Neutrophil (primary cell): ENCODE results near the gene CNST.

ENCODE experiments used
- H3K27ac ChIP-seq: fragments of 200-600 bp; sonication (generic); 2 replicates; pipeline ENCODE4 v1.5.1; 2016; ENCODE audit warnings: mild to moderate bottlenecking, moderate library complexity
- H3K27me3 ChIP-seq: fragments of 200-600 bp; sonication (generic); 2 replicates; pipeline ENCODE4 v1.6.0; 2016; ENCODE audit warnings: mild to moderate bottlenecking
- H3K36me3 ChIP-seq: fragments of 200-600 bp; sonication (generic); 2 replicates; pipeline ENCODE4 v1.5.1; 2017
- H3K4me1 ChIP-seq, 2 experiments: fragments of 200-600 bp in 1 of 2; sonication (generic) in 1 of 2; 1 replicate in 1 of 2; 2 replicates in 1 of 2; pipeline versions ENCODE4 v1.5.1 to v1.6.1; 2013 to 2016; ENCODE audit warnings: low read depth in 1 of 2, low read length in 1 of 2, mild to moderate bottlenecking in 1 of 2, moderate library complexity in 1 of 2; ENCODE audit not compliant: control insufficient read depth in 1 of 2, insufficient read depth in 1 of 2
- H3K4me3 ChIP-seq, 2 experiments: fragments of 200-600 bp in 1 of 2; sonication (generic) in 1 of 2; 1 replicate in 1 of 2; 2 replicates in 1 of 2; pipeline ENCODE4 v1.5.1; 2013 to 2016; ENCODE audit warnings: low read depth in 1 of 2, low read length in 1 of 2, mild to moderate bottlenecking in 1 of 2, moderate library complexity in 1 of 2
- H3K9me3 ChIP-seq: fragments of 200-600 bp; sonication (generic); 2 replicates; pipeline ENCODE4 v1.5.1; 2016
- TF ChIP-seq, protein P1 (sequence below): fragments of 200-600 bp; sonication (generic); IDR thresholded peaks from 2 replicates; pipeline ENCODE4 v1.5.1; 2016; ENCODE audit warnings: antibody characterized with exemption

CNST gene

DNA sequence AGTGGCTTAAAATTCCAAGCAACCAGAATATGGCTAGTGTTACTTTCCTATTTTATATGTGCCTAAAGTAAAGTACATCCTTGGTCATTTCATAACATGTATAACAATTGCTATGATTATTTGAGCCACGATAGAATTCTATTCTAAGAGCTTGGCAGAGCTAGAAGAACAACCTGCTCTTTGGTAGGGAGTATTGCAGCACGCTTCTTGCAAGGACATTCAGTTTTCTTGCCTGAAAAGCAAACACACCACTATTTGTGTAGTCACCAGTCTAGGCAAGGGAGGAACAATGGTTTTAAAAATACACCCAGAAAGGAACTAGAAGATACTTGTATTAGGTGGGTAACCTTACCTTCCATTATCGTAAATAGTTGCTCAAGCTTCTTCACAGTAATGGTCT lies 51.5 kb downstream of the CNST start:
- H3K9me3 ChIP-seq: no peaks in the 10 kb centered on the region
- TF ChIP-seq, protein P1, sequence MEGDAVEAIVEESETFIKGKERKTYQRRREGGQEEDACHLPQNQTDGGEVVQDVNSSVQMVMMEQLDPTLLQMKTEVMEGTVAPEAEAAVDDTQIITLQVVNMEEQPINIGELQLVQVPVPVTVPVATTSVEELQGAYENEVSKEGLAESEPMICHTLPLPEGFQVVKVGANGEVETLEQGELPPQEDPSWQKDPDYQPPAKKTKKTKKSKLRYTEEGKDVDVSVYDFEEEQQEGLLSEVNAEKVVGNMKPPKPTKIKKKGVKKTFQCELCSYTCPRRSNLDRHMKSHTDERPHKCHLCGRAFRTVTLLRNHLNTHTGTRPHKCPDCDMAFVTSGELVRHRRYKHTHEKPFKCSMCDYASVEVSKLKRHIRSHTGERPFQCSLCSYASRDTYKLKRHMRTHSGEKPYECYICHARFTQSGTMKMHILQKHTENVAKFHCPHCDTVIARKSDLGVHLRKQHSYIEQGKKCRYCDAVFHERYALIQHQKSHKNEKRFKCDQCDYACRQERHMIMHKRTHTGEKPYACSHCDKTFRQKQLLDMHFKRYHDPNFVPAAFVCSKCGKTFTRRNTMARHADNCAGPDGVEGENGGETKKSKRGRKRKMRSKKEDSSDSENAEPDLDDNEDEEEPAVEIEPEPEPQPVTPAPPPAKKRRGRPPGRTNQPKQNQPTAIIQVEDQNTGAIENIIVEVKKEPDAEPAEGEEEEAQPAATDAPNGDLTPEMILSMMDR: no peak
- no peaks in the 10 kb centered on the region for H3K27me3 ChIP-seq
- peaks cover 10% of the 10 kb centered on the region for H3K36me3 ChIP-seq
- no peak overlapping the region for H3K4me3 ChIP-seq
- no peaks in the 10 kb centered on the region for H3K4me1 ChIP-seq
- H3K27ac ChIP-seq: no peak overlapping the region

DNA sequence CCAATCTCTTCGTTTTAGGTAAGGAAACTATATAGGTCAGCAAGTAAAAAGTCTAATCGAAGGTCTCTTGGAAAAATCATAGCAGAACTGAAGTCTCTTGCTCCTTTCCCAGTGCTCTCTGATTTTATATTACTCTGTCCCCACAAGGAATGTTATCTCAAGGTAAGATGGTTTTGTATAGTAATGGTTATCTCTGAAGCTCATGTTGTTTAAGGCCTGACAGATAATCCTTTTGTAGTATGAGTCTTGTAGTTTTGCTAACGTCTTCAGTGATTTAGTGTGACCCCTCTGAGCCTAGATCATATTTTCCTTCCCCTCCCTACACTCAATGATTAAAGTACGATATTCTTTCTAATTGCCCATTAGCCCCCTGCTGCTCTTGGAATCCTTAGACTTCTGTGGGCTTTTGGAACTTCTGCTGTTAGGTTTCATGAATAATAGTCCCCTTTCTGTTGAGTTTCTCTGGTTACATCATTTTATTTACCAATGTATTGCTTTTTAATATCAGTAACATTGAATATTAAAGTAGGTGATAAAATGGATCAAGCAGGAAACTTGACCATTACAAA lies 52.1 kb downstream of the CNST start:
- peaks cover 11% of the 10 kb centered on the region for H3K36me3 ChIP-seq
- no peaks in the 10 kb centered on the region for H3K9me3 ChIP-seq
- no peaks in the 10 kb centered on the region for H3K4me1 ChIP-seq
- H3K4me3 ChIP-seq: no peak overlapping the region
- TF ChIP-seq, protein P1: no peak
- H3K27ac ChIP-seq: no peak overlapping the region
- no peaks in the 10 kb centered on the region for H3K27me3 ChIP-seq

DNA sequence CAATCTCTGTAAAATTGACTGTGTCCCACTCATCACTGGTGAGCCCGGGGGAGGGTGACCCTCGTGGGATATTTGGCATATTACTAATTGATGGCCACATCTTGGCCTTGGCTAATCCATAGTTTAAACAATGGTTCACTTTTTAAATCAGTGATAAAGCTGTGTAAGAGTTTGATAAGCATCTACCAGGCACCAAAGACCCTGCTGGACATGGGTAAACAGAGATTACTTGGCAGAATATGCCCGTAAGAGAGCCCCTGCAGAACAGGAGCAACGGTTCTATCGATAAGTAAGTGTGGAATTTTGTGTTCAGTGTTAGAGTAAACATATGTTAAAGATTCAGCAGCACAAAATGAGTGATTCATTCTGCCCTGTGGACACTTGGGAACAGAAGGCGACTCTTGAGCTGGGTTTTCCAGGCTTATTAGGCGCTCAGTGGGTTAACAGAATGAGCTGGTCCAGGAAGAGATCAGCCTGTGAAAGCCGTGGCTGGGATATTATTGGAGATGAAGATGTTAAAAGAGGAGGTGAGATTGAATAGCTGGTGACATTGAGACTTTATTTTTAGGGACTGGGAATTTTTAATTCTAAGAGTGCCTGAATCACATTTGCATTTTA lies 55.9 kb downstream of the CNST start:
- H3K27ac ChIP-seq: no peak overlapping the region
- H3K9me3 ChIP-seq: no peaks in the 10 kb centered on the region
- no peak overlapping the region for H3K4me3 ChIP-seq
- no peaks in the 10 kb centered on the region for H3K27me3 ChIP-seq
- H3K36me3 ChIP-seq: peaks cover 18% of the 10 kb centered on the region
- no peaks in the 10 kb centered on the region for H3K4me1 ChIP-seq
- TF ChIP-seq, protein P1: no peak

DNA sequence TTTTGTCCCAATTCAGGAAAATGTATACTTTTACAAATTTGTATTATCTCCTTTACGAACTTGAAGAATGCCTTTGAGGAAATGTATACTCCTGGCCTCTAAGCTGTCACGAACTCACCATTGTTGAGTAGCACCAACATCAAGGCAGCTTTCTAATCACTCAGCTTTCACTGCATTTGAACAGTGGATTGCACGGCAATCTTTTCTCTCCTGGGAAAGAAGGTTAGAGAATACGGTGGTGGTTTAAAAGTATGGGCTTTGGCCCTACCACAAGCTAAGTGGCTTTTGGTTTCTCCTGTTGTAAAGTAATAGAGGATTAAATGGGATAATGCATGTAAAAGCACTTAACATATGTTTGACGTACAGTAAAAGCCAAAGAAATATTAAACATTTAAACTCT lies 57.8 kb downstream of the CNST start:
- no peak overlapping the region for H3K27ac ChIP-seq
- no peaks in the 10 kb centered on the region for H3K9me3 ChIP-seq
- H3K27me3 ChIP-seq: no peaks in the 10 kb centered on the region
- H3K4me3 ChIP-seq: no peak overlapping the region
- H3K36me3 ChIP-seq: peaks cover 18% of the 10 kb centered on the region
- TF ChIP-seq, protein P1: no peak
- peaks cover 0 to under 1% of the 10 kb centered on the region in 2 experiments for H3K4me1 ChIP-seq

DNA sequence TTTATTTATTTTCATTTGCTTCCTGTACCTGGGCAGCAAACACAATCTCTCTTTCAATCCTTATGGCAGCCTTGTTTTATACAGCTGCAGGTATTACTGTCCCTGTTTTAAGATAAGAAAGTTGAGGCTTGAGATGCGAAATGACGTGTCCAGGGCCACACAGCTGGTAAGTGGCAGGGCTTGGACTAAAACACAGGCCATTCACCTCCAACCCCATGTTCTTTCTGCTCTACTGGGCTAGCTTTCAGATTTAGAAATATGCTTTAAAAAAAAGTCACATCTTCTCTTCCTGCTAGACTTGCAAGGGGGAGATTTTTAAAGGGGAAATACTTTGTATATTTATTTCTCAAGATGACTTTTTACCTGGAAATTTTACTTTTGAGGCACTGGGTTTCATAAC lies 62.8 kb downstream of the CNST start:
- TF ChIP-seq, protein P1: no peak
- Histone ChIP-seq H3K27me3 (no peaks in the 10 kb centered on the region), H3K36me3 (peaks cover 19% of the 10 kb centered on the region), H3K27ac (no peak overlapping the region), H3K4me1 (peaks cover 5 to 8% of the 10 kb centered on the region in 2 experiments), H3K9me3 (no peaks in the 10 kb centered on the region), H3K4me3 (no peak overlapping the region)
